Keratinocyte (primary cell): Measurements from ENCODE around the gene LONP1.

ENCODE experiments used
- EZH2 ChIP-seq: IDR thresholded peaks from one replicate; pipeline ENCODE4 v1.6.1; 2012; ENCODE audit warnings: inconsistent platforms, mild to moderate bottlenecking, low read length, moderate library complexity
- TF ChIP-seq, protein P1 (sequence below), 3 experiments: IDR thresholded peaks in 1 of 3; conservative IDR thresholded peaks in 1 of 3; optimal IDR thresholded peaks in 1 of 3; 2 replicates in 2 of 3; 3 replicates in 1 of 3; pipeline versions ENCODE3 to v1.5.1; 2011; ENCODE audit warnings: low read length in 3 of 3, mild to moderate bottlenecking in 3 of 3, moderate library complexity in 2 of 3, control low read depth in 1 of 3, inconsistent platforms in 1 of 3; ENCODE audit not compliant: insufficient read depth in 2 of 3; ENCODE audit errors: extremely low read depth in 1 of 3

DNA sequence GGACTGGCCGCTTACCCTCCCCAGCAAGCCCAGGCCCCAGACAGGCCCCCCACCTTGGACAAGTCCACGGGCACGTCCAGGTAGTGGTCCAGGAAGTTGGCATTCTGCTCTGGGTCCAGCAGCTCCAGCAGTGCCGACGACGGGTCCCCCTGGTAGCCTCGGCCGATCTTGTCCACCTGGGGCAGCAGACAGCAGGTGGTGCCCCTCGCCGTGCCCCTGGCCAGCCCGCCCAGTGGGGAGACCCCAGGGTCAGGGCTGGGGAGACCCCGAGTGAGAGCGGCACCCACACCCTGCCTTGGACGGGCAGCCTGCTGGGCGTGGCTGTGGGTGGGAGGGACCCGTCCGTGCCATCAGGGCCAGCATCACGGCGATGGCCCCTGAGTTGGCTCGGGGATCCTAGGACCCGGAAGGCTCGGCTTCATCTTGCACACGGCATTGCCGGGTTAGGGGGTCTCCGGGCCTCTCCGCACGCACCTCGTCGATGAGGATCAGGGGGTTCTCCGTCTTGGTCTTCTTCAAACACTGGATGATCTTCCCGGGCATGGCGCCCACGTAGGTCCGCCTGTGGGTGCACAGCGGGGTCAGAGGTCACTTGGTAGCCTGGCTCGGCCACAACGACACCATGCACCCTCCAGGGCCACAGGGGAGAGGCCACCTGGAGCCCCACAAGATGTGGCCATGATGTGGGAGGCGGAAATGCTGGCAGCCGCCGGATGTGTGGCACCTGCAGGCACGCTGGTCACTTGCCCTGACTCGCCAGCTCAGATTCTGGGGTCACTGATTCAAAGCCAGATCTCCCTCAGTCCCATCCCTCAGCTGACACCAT is 23.5 kb downstream of the LONP1 start:
- TF ChIP-seq, protein P1, sequence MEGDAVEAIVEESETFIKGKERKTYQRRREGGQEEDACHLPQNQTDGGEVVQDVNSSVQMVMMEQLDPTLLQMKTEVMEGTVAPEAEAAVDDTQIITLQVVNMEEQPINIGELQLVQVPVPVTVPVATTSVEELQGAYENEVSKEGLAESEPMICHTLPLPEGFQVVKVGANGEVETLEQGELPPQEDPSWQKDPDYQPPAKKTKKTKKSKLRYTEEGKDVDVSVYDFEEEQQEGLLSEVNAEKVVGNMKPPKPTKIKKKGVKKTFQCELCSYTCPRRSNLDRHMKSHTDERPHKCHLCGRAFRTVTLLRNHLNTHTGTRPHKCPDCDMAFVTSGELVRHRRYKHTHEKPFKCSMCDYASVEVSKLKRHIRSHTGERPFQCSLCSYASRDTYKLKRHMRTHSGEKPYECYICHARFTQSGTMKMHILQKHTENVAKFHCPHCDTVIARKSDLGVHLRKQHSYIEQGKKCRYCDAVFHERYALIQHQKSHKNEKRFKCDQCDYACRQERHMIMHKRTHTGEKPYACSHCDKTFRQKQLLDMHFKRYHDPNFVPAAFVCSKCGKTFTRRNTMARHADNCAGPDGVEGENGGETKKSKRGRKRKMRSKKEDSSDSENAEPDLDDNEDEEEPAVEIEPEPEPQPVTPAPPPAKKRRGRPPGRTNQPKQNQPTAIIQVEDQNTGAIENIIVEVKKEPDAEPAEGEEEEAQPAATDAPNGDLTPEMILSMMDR (optimal IDR thresholded peaks at IDR 0.05 in 1 of 3, IDR thresholded peaks at IDR 0.05 in 1 of 3, conservative IDR thresholded peaks at IDR 0.05 in 1 of 3; ENCODE audit: extremely low read depth in 1 of 3, insufficient read depth in 2 of 3, low read length in 3 of 3), result no peak
- no peak for TF ChIP-seq EZH2
